Coronary artery (tissue), 2 donors: Measurements from ENCODE around the gene BUD31.
A peak's percentile ranks its signal among the peaks of the same experiment; 100 is the strongest.

Experiments used
- DNase-seq: peaks from one replicate; pipeline ENCODE4 v3.0.0-alpha.2; 2017; ENCODE audit warnings: low spot score
- H3K27ac ChIP-seq, 2 donors: fragments of 200-600 bp; sonication (generic); one replicate each; pipeline ENCODE4 v1.5.1; 2016 to 2019
- H3K4me3 ChIP-seq: fragments of 200-600 bp; sonication (generic); 2 replicates; pipeline ENCODE4 v1.5.1; 2016; ENCODE audit warnings: mild to moderate bottlenecking, moderate library complexity
- TF ChIP-seq, protein P1 (sequence below): fragments of 200-600 bp; sonication (generic); IDR thresholded peaks from one replicate; pipeline ENCODE4 v1.5.1; 2019; ENCODE audit warnings: antibody characterized with exemption

Gene BUD31

DNA sequence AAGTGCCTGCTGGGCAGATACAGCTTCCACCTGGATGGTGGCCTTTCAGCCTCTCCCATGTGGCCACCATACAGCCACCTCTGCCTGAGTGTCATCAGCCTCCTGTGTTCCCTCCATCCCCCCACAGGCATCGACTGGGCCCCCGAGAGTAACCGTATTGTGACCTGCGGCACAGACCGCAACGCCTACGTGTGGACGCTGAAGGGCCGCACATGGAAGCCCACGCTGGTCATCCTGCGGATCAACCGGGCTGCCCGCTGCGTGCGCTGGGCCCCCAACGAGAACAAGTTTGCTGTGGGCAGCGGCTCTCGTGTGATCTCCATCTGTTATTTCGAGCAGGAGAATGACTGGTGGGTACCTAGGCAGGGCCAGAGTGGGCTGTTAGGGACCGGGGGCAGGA, 20.9 kb upstream of the BUD31 start:
- Histone ChIP-seq H3K4me3 (no peak overlapping the region), H3K27ac (no peak overlapping the region)
- DNase-seq, result no peak
- TF ChIP-seq, protein P1, sequence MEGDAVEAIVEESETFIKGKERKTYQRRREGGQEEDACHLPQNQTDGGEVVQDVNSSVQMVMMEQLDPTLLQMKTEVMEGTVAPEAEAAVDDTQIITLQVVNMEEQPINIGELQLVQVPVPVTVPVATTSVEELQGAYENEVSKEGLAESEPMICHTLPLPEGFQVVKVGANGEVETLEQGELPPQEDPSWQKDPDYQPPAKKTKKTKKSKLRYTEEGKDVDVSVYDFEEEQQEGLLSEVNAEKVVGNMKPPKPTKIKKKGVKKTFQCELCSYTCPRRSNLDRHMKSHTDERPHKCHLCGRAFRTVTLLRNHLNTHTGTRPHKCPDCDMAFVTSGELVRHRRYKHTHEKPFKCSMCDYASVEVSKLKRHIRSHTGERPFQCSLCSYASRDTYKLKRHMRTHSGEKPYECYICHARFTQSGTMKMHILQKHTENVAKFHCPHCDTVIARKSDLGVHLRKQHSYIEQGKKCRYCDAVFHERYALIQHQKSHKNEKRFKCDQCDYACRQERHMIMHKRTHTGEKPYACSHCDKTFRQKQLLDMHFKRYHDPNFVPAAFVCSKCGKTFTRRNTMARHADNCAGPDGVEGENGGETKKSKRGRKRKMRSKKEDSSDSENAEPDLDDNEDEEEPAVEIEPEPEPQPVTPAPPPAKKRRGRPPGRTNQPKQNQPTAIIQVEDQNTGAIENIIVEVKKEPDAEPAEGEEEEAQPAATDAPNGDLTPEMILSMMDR, result no peak

DNA sequence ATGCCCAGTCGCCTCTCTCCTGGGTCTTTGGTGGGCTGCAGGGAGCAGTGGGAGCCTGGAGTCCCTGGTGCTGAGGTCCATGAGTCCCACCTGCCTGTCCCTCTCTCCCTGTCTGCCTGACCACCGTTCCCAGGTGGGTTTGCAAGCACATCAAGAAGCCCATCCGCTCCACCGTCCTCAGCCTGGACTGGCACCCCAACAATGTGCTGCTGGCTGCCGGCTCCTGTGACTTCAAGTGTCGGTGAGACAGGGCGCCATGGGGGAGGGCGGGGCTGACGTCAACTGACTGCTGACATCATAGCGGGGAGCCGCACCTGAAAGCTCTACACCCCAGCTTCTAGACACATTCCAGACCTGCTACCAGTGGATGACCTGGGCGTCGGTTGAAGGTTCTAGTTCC, 19.0 kb upstream of the BUD31 start:
- Histone ChIP-seq H3K27ac (no peak overlapping the region), H3K4me3 (no peak overlapping the region)
- no peak for DNase-seq
- TF ChIP-seq, protein P1, result no peak

DNA sequence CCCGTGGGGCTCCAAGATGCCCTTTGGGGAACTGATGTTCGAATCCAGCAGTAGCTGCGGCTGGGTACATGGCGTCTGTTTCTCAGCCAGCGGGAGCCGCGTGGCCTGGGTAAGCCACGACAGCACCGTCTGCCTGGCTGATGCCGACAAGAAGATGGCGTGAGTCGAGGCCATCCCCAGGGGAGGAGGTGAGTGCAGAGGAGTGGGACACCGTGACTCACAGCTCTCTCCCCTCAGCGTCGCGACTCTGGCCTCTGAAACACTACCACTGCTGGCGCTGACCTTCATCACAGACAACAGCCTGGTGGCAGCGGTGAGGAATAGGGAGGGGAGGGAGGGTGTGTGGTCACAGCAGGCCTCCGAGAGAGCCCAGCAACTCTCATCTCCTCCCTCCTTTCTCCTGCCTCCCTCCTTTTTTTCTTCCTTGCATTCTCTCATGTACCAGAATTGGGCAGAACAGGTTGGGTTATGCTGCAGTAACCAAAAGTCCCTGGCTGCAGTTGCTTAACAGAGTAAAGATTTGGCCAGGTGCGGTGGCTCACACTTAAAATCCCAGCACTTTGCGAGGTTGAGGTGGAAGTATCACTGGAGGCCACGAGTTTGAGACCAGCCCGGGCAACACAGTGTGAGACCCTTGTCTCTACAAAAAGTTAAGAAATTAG, 17.7 kb upstream of the BUD31 start:
- no peak overlapping the region for H3K27ac ChIP-seq
- no peak for DNase-seq
- TF ChIP-seq, protein P1, result no peak
- H3K4me3 ChIP-seq, result no peak overlapping the region

DNA sequence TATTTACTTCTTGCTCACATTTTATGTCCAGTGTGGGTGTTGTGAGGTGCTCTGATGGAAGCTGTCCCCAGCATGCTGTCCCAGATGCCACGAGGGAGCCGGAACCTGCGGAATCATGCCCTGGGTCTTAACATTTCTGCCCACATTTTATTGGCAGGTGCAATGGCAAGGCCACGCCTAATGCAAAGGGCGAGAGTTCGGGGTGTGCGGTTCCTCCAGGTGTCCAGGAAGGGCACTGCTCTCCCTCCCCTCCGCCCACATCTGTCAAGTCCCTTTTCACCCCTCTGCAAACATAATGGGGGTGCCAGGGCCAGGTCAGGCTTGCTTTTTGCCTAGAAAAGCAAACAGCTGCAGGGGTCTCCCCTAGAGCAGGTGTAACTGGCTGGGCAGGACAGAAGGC, 16.7 kb upstream of the BUD31 start:
- no peak for DNase-seq
- peak overlapping the region in 1 of 2 donors; percentile 84 for H3K27ac ChIP-seq
- TF ChIP-seq, protein P1, result no peak
- peak overlapping the region; percentile 67 for H3K4me3 ChIP-seq

DNA sequence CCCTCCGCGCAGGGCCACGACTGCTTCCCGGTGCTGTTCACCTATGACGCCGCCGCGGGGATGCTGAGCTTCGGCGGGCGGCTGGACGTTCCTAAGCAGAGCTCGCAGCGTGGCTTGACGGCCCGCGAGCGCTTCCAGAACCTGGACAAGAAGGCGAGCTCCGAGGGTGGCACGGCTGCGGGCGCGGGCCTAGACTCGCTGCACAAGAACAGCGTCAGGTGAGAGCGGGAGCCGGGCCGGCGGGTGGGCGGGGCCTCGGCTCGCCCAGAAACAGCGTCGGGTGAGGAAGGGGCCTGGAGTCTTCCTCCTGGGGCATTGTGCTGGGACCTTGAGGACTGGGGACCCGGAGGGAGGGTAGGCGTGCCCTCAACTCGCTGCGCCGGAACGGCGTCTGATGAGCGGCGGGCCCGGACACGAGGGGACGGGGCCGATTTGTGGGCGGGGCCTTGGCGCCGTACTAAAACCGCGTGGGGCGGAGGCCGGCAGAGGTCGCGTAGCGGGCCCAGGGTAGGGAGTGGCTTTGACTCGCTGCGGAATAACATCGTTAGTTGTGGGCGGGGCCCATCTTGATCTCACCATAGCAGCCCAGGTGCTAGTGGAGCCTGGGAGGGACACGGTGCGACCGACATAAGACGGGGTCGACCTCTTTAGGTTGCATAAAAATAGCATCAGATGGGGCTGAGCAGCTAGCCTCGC, 16.0 kb upstream of the BUD31 start:
- no peak for DNase-seq
- TF ChIP-seq, protein P1, result no peak
- Histone ChIP-seq H3K4me3 (peak overlapping the region; percentile 67), H3K27ac (peak overlapping the region; percentile 55 to 84)

DNA sequence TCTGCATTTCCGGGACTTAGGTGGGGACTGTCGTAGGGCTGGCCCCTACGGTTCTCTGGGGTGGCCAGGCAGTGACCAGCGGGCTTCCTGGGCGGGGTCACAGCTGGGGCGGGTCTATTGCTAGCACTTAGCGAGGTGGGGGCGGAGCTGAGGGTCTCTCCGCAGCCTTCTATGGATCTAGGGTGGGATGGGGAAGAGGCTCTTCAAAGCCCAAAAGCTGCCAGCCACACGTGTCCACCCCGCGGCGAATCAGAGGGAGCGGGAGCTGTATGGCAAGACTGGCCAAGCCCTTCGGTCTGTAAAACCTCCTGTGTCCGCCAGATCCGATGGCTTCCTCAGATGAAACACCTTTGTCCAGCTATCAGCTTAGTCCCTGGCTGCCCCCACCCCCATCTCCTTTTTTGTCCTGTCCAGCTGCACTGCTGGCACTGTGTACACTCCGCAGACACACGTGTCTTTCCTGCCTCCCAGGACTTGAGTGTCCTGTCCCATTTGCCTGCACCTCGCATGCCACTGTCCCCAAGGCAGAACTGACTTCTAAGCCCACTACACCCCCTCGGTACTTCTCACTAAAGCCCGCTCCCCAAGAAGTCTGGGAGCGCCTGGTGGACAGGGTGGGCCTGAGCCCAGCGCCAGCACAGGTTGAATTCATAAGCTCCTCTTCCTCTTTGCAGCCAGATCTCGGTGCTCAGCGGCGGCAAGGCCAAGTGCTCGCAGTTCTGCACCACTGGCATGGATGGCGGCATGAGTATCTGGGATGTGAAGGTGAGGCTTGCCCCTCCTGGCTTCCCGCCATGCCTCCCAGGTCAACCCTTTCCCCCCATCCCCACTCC, 15.2 kb upstream of the BUD31 start:
- peak overlapping the region; percentile 55 to 84 for H3K27ac ChIP-seq
- TF ChIP-seq, protein P1, result no peak
- peak overlapping the region; percentile 67 for H3K4me3 ChIP-seq
- no peak for DNase-seq
